GM12878 (cell line): ENCODE results near the gene RHBG.

Experiments
- CHD2 ChIP-seq: IDR thresholded peaks from 2 replicates; pipeline ENCODE4 v1.6.1; 2011; ENCODE audit warnings: low read depth, low read length, improper control_type of control experiment, borderline replicate concordance
- MTA2 ChIP-seq: fragments of 450-650 bp; IDR thresholded peaks from 2 replicates; pipeline ENCODE4 v1.6.1; 2016; ENCODE audit warnings: low read depth, mild to moderate bottlenecking, moderate library complexity
- MTA3 ChIP-seq: IDR thresholded peaks from 2 replicates; pipeline ENCODE4 v1.6.1; 2012; ENCODE audit warnings: low read length, inconsistent platforms, borderline replicate concordance
- TF ChIP-seq, protein P1 (sequence below), 3 experiments: IDR thresholded peaks in 2 of 3; conservative IDR thresholded peaks in 1 of 3; 2 replicates each; pipeline ENCODE4 v1.5.1; 2011; ENCODE audit warnings: low read depth in 3 of 3, low read length in 3 of 3, mild to moderate bottlenecking in 3 of 3, control low read depth in 2 of 3, moderate library complexity in 2 of 3, inconsistent platforms in 1 of 3, mixed read lengths in 1 of 3; ENCODE audit not compliant: control insufficient read depth in 2 of 3, insufficient read depth in 1 of 3; ENCODE audit errors: extremely low read depth in 1 of 3
- TF ChIP-seq, protein P2 (sequence below): IDR thresholded peaks from 2 replicates; pipeline ENCODE4 v1.6.1; 2012; ENCODE audit warnings: low read depth, low read length, improper control_type of control experiment
- TF ChIP-seq, protein P3 (sequence below): fragments of 150-350 bp; IDR thresholded peaks from 2 replicates; pipeline ENCODE4 v1.6.1; 2016; ENCODE audit warnings: low read depth, low read length

DNA sequence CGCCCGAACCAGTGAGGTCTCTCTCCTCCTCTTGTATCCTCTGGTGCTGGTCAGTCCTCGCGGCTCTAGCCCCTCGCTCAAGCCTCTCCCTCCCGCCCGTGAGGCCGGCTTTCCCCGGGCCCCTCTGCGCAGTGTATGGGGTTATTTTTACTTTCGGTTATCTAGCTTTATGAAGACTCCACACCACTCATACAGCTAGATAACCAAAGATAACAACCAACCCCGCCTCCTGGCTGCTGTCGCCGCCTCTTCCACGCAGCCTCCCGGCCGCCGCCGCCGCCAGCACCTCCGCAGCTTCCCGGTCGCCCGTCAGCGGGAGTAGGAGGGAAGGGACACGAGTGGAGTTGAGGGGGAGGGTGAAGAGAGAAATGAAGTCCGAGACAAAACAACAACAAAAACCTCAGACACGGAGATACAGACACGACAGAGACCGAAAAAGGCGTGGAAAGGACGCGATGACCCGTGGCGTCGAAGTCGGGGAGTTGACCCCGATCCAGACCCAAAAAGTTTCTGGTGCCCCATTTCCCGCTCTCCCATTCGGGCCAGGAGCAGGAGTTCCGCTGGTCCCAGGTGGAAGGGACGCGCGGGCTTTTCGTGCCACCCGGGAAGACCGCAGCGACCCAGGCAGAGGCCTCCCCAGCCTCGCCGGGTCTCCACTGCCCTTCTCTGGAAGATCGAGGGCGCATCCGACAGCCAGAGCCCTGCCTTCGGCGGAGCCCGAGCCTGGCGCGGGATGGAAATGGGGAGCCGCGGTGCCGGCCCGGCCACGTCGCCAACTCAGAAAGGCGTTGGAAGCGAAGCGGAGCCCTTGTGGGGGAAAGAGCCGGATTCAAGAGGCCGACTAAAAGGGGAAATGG, 51.4 kb downstream of the RHBG start:
- TF ChIP-seq, protein P1, sequence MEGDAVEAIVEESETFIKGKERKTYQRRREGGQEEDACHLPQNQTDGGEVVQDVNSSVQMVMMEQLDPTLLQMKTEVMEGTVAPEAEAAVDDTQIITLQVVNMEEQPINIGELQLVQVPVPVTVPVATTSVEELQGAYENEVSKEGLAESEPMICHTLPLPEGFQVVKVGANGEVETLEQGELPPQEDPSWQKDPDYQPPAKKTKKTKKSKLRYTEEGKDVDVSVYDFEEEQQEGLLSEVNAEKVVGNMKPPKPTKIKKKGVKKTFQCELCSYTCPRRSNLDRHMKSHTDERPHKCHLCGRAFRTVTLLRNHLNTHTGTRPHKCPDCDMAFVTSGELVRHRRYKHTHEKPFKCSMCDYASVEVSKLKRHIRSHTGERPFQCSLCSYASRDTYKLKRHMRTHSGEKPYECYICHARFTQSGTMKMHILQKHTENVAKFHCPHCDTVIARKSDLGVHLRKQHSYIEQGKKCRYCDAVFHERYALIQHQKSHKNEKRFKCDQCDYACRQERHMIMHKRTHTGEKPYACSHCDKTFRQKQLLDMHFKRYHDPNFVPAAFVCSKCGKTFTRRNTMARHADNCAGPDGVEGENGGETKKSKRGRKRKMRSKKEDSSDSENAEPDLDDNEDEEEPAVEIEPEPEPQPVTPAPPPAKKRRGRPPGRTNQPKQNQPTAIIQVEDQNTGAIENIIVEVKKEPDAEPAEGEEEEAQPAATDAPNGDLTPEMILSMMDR (IDR thresholded peaks at IDR 0.05 in 2 of 3, conservative IDR thresholded peaks at IDR 0.05 in 1 of 3; ENCODE audit: control insufficient read depth in 2 of 3, extremely low read depth in 1 of 3, insufficient read depth in 1 of 3, low read depth in 3 of 3, low read length in 3 of 3) = no peak
- TF ChIP-seq MTA2 (no peak), MTA3 (no peak), CHD2 (no peak)
- TF ChIP-seq, protein P2, sequence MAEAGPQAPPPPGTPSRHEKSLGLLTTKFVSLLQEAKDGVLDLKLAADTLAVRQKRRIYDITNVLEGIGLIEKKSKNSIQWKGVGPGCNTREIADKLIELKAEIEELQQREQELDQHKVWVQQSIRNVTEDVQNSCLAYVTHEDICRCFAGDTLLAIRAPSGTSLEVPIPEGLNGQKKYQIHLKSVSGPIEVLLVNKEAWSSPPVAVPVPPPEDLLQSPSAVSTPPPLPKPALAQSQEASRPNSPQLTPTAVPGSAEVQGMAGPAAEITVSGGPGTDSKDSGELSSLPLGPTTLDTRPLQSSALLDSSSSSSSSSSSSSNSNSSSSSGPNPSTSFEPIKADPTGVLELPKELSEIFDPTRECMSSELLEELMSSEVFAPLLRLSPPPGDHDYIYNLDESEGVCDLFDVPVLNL = no peak
- TF ChIP-seq, protein P3, sequence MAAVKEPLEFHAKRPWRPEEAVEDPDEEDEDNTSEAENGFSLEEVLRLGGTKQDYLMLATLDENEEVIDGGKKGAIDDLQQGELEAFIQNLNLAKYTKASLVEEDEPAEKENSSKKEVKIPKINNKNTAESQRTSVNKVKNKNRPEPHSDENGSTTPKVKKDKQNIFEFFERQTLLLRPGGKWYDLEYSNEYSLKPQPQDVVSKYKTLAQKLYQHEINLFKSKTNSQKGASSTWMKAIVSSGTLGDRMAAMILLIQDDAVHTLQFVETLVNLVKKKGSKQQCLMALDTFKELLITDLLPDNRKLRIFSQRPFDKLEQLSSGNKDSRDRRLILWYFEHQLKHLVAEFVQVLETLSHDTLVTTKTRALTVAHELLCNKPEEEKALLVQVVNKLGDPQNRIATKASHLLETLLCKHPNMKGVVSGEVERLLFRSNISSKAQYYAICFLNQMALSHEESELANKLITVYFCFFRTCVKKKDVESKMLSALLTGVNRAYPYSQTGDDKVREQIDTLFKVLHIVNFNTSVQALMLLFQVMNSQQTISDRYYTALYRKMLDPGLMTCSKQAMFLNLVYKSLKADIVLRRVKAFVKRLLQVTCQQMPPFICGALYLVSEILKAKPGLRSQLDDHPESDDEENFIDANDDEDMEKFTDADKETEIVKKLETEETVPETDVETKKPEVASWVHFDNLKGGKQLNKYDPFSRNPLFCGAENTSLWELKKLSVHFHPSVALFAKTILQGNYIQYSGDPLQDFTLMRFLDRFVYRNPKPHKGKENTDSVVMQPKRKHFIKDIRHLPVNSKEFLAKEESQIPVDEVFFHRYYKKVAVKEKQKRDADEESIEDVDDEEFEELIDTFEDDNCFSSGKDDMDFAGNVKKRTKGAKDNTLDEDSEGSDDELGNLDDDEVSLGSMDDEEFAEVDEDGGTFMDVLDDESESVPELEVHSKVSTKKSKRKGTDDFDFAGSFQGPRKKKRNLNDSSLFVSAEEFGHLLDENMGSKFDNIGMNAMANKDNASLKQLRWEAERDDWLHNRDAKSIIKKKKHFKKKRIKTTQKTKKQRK = no peak
